Stomach (tissue), 19 donors: Measurements from ENCODE around the gene KANTR. TPM values are rescaled to one million over a fixed set of nuclear protein-coding genes. Genes with fewer than 3 reads are reported as not detected.

Source experiments
- DNase-seq, 2 donors: peaks; one replicate each; pipeline versions ENCODE4 v3.0.0 to v3.0.0-alpha.2; 2013 to 2019
- H3K27ac ChIP-seq, 5 donors: fragments of 200-600 bp in 4 of 5; sonication (generic) in 4 of 5; one replicate each; pipeline ENCODE4 v1.5.1; 2013 to 2019; ENCODE audit warnings: mild to moderate bottlenecking in 1 of 5, moderate library complexity in 1 of 5
- H3K27me3 ChIP-seq, 3 donors: fragments of 200-600 bp; sonication (generic); one replicate each; pipeline ENCODE4 v1.5.1; 2017 to 2019; ENCODE audit warnings: mixed run types in 1 of 3
- H3K36me3 ChIP-seq, 4 donors: fragments of 200-600 bp; sonication (generic); 1 replicate in 3 of 4; 2 replicates in 1 of 4; pipeline ENCODE4 v1.5.1; 2016 to 2019
- H3K4me1 ChIP-seq, 4 donors: fragments of 200-600 bp; sonication (generic); one replicate each; pipeline ENCODE4 v1.5.1; 2016 to 2019
- H3K4me3 ChIP-seq, 4 donors: fragments of 200-600 bp; sonication (generic) in 3 of 4; one replicate each; pipeline ENCODE4 v1.5.1; 2016 to 2019; ENCODE audit warnings: mild to moderate bottlenecking in 1 of 4
- H3K9me3 ChIP-seq, 4 donors: fragments of 200-600 bp; sonication (generic); one replicate each; pipeline ENCODE4 v1.5.1; 2016 to 2019
- EP300 ChIP-seq: sonication (generic); formaldehyde crosslinking; IDR thresholded peaks from one replicate; pipeline ENCODE4 v1.6.1; 2017; ENCODE audit warnings: antibody characterized with exemption
- POLR2A ChIP-seq, 4 donors: fragments of 450-650 bp; IDR thresholded peaks; one replicate each; pipeline ENCODE4 v1.6.1; 2016; ENCODE audit warnings: antibody characterized with exemption in 4 of 4, control low read depth in 2 of 4, mild to moderate bottlenecking in 1 of 4, moderate library complexity in 1 of 4
- POLR2AphosphoS5 ChIP-seq, 3 donors: sonication (generic); formaldehyde crosslinking; IDR thresholded peaks; one replicate each; pipeline ENCODE4 v1.6.1; 2016; ENCODE audit warnings: antibody characterized with exemption in 3 of 3
- WGBS, 5 donors: extraction: QIAGEN DNeasy Blood & Tissue Kit in 3 of 5; methylation state at CpG; one replicate each; pipeline versions ENCODE4 v1.1.5 to v1.1.7; 2013 to 2018; 5-methylcytosine and 5-hydroxymethylcytosine counted together
- intact Hi-C: fragments of 100-400 bp; cut with DNase I; formaldehyde crosslinking; loops from one replicate; pipeline ENCODE4 v1.15.1; 2023; ENCODE audit warnings: low total_unique reads
- long read RNA-seq, 10 donors: transcript quantifications; one replicate each; lab custom pipeline, GENCODE V29; 2026
- polyA plus RNA-seq, 3 donors: library from polyadenylated mRNA; stranded (reverse); fragments of 200-250 nt; gene quantifications; one replicate each; pipeline ENCODE4 v1.2.3, GENCODE V29; 2013
- total RNA-seq, 5 donors: library from RNA; depleted of rRNA; stranded (reverse); fragments of >200 nt; gene quantifications; one replicate each; pipeline versions ENCODE4 v1.1.0 to v1.2.3, GENCODE V29; 2014 to 2016
- TF ChIP-seq, protein P1 (sequence below), 7 experiments: fragments of 450-650 bp in 4 of 7; fragments of 200-600 bp in 3 of 7; sonication (generic) in 3 of 7; IDR thresholded peaks; one replicate each; pipeline ENCODE4 v1.5.1; 2016 to 2019; ENCODE audit warnings: antibody characterized with exemption in 7 of 7, control low read depth in 2 of 7, mild to moderate bottlenecking in 1 of 7
- donor health status: healthy with polysubstance abuse.
- donor health status: Bipolar disorder and iron deficiency.
- donor health status: healthy.

Gene KANTR, protein sequence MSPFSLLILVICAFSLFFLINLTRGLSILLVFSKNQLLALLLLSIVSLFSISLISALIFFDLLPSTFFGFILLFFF
- total RNA-seq (10 to 100 TPM in 4 of 5 donors, 1 to 10 TPM in 1; 6.7 to 35.6 (median 18.7) TPM), polyA plus RNA-seq (1 to 10 TPM; 1.1 to 6.2 (median 1.6) TPM)
- long read RNA-seq, donor 1: 0 reads
- long read RNA-seq, donor 2: 0 reads
- long read RNA-seq, donor 3: 0 reads
- long read RNA-seq, donor 4: 0 reads
- long read RNA-seq, donor 5: 0 reads
- long read RNA-seq, donor 6: 0 reads
- long read RNA-seq, donor 7: 0 reads
- long read RNA-seq, donor 8: 0 reads
- long read RNA-seq, donor 9: 0 reads
- long read RNA-seq, donor 10: 0 reads

DNA sequence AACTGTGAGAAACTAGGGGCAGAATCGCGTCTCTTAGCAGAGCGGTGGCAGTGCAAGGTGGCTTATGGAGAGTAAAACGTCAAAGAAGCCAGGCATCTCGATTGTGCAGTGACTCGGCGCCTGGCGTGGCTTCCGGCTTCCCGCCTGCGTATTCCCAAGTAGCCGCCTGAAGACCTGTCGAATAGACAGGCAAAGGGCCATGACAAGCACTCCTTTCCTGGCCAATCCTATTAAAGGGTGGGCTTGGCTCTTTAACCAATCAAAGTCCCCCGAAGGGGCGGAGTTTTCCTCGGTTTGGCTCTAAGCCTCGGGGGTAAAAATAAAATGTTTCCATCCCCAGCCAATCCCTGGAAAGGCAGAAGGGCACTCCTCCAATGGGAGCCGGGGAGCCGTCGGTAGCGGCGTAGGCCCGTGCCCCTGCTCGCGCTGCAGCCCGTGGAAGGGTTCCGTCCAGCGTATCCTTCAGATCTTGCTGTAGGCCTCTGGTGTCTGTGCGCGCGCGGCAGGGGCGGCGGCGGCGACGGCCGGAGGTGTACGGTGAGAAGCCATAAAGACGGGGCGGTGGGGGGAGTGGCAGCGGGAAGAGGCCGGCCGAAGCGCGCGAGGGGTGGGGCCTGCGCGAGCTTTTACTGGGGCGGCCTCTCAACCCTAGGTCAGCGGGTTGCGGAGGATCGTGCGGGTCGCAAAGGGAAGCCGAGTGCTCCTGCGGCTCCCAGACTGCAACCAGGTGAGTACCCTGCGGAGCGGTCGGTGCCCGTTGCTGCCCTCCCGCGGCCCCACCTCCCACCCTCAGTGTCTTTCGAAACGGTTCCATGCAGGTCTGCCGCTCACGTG lies at the start of gene KANTR:
Gene KANTR, plus strand, starts transcription at position 395 of the 834 bp plus-strand sequence. CDS start 30,131 bp downstream, outside the sequence.
- H3K4me1 ChIP-seq: peaks cover 0 to 9% (median 6%) of the 10 kb centered on the region in 4 donors
- peak within 1 kb of the TSS; percentile 58 to 68 (median 63) for H3K4me3 ChIP-seq
- no peaks in the 10 kb centered on the region for H3K9me3 ChIP-seq
- peak within 1 kb of the TSS; percentile 91 to 94 (median 91) for H3K27ac ChIP-seq
- peaks cover 0 to 5% (median 5%) of the 10 kb centered on the region in 4 donors for H3K36me3 ChIP-seq
- H3K27me3 ChIP-seq: no peaks in the 10 kb centered on the region
- DNase-seq: peak; percentile 84 to 96
- intact Hi-C loops: no loop called here
- 1 to 59% (median 10%) methylated on average over 19 to 67 of the region's 67 CpGs for WGBS, 5 donors
- TF ChIP-seq EP300 (no peak), POLR2A (IDR thresholded peaks at IDR 0.05) (peak in 1 of 4 donors; percentile 34), POLR2AphosphoS5 (IDR thresholded peaks at IDR 0.05) (peak; percentile 74 to 84 (median 74))
- TF ChIP-seq, protein P1, sequence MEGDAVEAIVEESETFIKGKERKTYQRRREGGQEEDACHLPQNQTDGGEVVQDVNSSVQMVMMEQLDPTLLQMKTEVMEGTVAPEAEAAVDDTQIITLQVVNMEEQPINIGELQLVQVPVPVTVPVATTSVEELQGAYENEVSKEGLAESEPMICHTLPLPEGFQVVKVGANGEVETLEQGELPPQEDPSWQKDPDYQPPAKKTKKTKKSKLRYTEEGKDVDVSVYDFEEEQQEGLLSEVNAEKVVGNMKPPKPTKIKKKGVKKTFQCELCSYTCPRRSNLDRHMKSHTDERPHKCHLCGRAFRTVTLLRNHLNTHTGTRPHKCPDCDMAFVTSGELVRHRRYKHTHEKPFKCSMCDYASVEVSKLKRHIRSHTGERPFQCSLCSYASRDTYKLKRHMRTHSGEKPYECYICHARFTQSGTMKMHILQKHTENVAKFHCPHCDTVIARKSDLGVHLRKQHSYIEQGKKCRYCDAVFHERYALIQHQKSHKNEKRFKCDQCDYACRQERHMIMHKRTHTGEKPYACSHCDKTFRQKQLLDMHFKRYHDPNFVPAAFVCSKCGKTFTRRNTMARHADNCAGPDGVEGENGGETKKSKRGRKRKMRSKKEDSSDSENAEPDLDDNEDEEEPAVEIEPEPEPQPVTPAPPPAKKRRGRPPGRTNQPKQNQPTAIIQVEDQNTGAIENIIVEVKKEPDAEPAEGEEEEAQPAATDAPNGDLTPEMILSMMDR (IDR thresholded peaks at IDR 0.05): no peak

DNA sequence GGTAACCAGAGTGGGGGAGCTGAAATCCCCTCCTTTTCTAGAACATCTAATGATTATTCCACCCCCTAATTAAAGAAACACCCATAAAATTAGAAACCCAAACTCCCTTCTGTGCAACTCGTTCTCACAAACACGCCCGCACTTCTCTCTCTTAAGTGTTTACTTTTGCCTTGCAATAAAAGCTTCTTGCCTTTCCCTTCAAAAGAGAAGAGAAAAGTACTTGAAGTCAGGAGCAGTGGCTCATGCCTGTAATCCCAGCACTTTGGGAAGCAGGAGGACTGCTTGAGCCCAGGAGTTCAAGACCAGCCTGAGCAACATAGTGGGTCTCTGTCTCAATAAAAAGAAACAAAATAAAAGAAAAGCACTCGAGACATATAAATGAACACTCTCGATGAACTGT lies 48.9 kb upstream of the KANTR start:
- DNase-seq: no peak
- WGBS, 5 donors: 44 to 67% (median 64%) methylated on average over 5 of the region's 5 CpGs
- no peaks in the 10 kb centered on the region for H3K4me1 ChIP-seq
- TF ChIP-seq, protein P1 (IDR thresholded peaks at IDR 0.05): no peak
- no peak for TF ChIP-seq EP300
- TF ChIP-seq POLR2A (IDR thresholded peaks at IDR 0.05): no peak
- TF ChIP-seq POLR2AphosphoS5 (IDR thresholded peaks at IDR 0.05): no peak
- H3K27me3 ChIP-seq: peaks cover 0 to 29% (median 9%) of the 10 kb centered on the region in 3 donors
- intact Hi-C loops: no loop called here
- no peaks in the 10 kb centered on the region for H3K9me3 ChIP-seq
- H3K27ac ChIP-seq: no peak overlapping the region
- H3K36me3 ChIP-seq: no peaks in the 10 kb centered on the region
- no peak overlapping the region for H3K4me3 ChIP-seq

GRCh38 chrX:53047228-53047627 lies 46.7 kb upstream of the KANTR start:
- Histone ChIP-seq H3K27me3 (peaks cover 0 to 23% (median 9%) of the 10 kb centered on the region in 3 donors), H3K9me3 (no peaks in the 10 kb centered on the region), H3K36me3 (no peaks in the 10 kb centered on the region), H3K4me1 (peaks cover 0 to 3% (median 0%) of the 10 kb centered on the region in 4 donors), H3K27ac (no peak overlapping the region), H3K4me3 (no peak overlapping the region)
- WGBS, 5 donors: 86 to 93% (median 88%) methylated on average over 6 of the region's 6 CpGs
- DNase-seq: no peak
- intact Hi-C loops: no loop called here
- TF ChIP-seq POLR2A (IDR thresholded peaks at IDR 0.05) (no peak), EP300 (no peak), POLR2AphosphoS5 (IDR thresholded peaks at IDR 0.05) (no peak)
- TF ChIP-seq, protein P1 (IDR thresholded peaks at IDR 0.05): no peak
